OCI-LY3 (cell line): ENCODE results near the gene TMEM94.

Experiments used
- EZH2phosphoT487 ChIP-seq: fragments of 200-600 bp; shearing (Covaris generic); IDR thresholded peaks from 2 replicates; pipeline ENCODE4 v1.6.1; 2018; ENCODE audit warnings: antibody characterized with exemption, mixed run types, low read depth
- TF ChIP-seq, protein P1 (sequence below): fragments of 200-600, 300-600 bp; sonication (generic); IDR thresholded peaks from 2 replicates; pipeline ENCODE4 v1.5.1; 2014; ENCODE audit warnings: antibody characterized with exemption, low read length, low read depth

DNA sequence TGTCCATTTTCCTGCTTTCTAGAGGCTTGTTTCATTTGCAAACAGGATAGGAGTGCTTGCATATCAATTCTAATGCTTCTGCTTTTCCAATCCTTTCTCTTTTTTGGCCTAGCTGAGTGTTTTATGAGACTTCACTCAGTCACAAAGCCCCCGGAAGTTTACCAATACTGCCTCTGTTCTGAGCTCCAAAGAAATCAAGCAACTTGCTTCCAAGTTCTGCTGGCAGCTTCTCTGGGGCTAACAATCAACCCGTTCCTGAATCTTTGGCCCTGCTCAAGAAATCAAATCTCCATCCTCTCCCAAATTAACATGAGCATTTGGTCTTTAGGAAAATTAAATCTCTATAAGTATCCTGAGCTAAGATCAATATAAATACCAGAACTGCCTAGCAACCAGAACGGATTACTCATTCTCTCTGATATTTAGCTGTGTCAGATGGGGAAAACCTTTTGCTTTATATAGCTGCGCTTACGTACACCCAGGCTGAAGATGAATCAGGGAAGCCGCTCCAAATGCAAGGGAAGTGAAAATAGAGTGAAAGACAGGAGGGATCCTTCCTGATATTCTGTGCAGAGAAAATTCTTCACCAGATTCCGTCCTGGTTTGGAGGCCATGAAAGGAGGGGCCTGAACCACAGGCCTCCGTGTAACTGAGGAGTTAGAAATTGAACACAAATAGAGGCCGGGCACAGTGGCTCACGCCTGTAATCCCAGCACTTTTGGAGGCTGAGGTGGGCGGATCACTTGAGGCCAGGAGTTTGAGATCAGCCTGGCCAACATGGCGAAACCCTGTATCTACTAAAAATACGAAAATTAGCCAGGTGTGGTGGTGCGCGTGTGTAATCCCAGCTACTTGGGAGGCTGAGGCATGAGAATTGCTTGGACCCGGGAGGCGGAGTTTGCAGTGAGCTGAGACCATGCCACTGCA, 27.6 kb upstream of the TMEM94 start:
- TF ChIP-seq, protein P1, sequence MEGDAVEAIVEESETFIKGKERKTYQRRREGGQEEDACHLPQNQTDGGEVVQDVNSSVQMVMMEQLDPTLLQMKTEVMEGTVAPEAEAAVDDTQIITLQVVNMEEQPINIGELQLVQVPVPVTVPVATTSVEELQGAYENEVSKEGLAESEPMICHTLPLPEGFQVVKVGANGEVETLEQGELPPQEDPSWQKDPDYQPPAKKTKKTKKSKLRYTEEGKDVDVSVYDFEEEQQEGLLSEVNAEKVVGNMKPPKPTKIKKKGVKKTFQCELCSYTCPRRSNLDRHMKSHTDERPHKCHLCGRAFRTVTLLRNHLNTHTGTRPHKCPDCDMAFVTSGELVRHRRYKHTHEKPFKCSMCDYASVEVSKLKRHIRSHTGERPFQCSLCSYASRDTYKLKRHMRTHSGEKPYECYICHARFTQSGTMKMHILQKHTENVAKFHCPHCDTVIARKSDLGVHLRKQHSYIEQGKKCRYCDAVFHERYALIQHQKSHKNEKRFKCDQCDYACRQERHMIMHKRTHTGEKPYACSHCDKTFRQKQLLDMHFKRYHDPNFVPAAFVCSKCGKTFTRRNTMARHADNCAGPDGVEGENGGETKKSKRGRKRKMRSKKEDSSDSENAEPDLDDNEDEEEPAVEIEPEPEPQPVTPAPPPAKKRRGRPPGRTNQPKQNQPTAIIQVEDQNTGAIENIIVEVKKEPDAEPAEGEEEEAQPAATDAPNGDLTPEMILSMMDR = no peak
- no peak for TF ChIP-seq EZH2phosphoT487
